Esophagus (tissue), 2 donors: Measurements from ENCODE around the gene NEK2. TPM values are rescaled to one million over a fixed set of nuclear protein-coding genes. Genes with fewer than 3 reads are reported as not detected.
A peak's percentile ranks its signal among the peaks of the same experiment; 100 is the strongest.

Experiments
- H3K27ac ChIP-seq, 2 donors: one replicate each; pipeline ENCODE4 v1.5.1; 2013; ENCODE audit warnings: low read depth in 2 of 2, mild to moderate bottlenecking in 2 of 2, inconsistent platforms in 1 of 2, low read length in 1 of 2, moderate library complexity in 1 of 2
- H3K27me3 ChIP-seq, 2 donors: one replicate each; pipeline ENCODE4 v1.6.1; 2013; ENCODE audit warnings: low read length in 2 of 2, control low read depth in 1 of 2, mild to moderate bottlenecking in 1 of 2; ENCODE audit not compliant: insufficient read depth in 2 of 2, control insufficient read depth in 1 of 2
- H3K36me3 ChIP-seq, 2 donors: one replicate each; pipeline ENCODE4 v1.6.1; 2013; ENCODE audit warnings: low read length in 1 of 2; ENCODE audit not compliant: control insufficient read depth in 2 of 2, insufficient read depth in 2 of 2
- H3K4me1 ChIP-seq, 2 donors: one replicate each; pipeline ENCODE4 v1.6.1; 2013; ENCODE audit warnings: low read length in 1 of 2; ENCODE audit not compliant: control insufficient read depth in 2 of 2, insufficient read depth in 2 of 2
- H3K4me3 ChIP-seq, 2 donors: one replicate each; pipeline ENCODE4 v1.5.1; 2013; ENCODE audit warnings: low read length in 2 of 2, mild to moderate bottlenecking in 2 of 2, low read depth in 1 of 2, moderate library complexity in 1 of 2
- H3K9me3 ChIP-seq, 2 donors: one replicate each; pipeline ENCODE4 v1.6.1; 2013; ENCODE audit warnings: mild to moderate bottlenecking in 2 of 2, low read depth in 1 of 2, low read length in 1 of 2, moderate library complexity in 1 of 2; ENCODE audit not compliant: control insufficient read depth in 2 of 2, insufficient read depth in 1 of 2
- WGBS, 2 donors: extraction: QIAGEN DNeasy Blood & Tissue Kit; methylation state at CpG; one replicate each; pipeline ENCODE4 v1.1.7; 2013; 5-methylcytosine and 5-hydroxymethylcytosine counted together
- polyA plus RNA-seq, 2 donors: library from polyadenylated mRNA; stranded (reverse); fragments of 200-250 nt; gene quantifications; one replicate each; pipeline ENCODE4 v1.2.3, GENCODE V29; 2013
- donor health status: healthy with polysubstance abuse.
- donor health status: Bipolar disorder and iron deficiency.

The NEK2 gene
- polyA plus RNA-seq, 2 donors: 4.7 to 6.7 TPM

DNA sequence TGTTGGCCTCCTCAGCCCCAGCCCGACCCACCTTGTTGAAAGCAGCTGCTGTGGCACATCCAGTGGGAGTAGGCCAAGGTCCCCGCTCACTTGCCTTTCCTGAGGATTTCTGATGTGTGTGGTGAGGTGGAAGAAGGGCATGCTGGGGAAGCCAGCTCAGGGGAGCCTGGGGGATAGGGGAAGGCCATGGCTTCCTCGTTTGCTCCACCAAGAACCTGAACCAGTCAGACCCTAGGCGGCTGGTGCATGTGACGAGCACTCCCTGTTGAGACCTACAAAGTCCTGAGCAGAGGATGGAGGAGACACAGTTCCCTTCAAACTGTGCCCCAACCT, 58.5 kb downstream of the NEK2 start:
- no peaks in the 10 kb centered on the region for H3K36me3 ChIP-seq
- H3K9me3 ChIP-seq: no peaks in the 10 kb centered on the region
- 92 to 94% methylated on average over 5 of the region's 5 CpGs for WGBS, 2 donors
- H3K4me3 ChIP-seq: no peak overlapping the region
- H3K4me1 ChIP-seq: peaks cover 0 to 9% of the 10 kb centered on the region in 2 donors
- H3K27me3 ChIP-seq: no peaks in the 10 kb centered on the region
- no peak overlapping the region for H3K27ac ChIP-seq

GRCh38 chr1:211616231-211616964, 59.0 kb downstream of the NEK2 start:
- no peaks in the 10 kb centered on the region for H3K27me3 ChIP-seq
- 63 to 74% methylated on average over 13 of the region's 13 CpGs for WGBS, 2 donors
- H3K36me3 ChIP-seq: no peaks in the 10 kb centered on the region
- peak overlapping the region in 1 of 2 donors; percentile 11 for H3K27ac ChIP-seq
- H3K4me3 ChIP-seq: no peak overlapping the region
- H3K9me3 ChIP-seq: no peaks in the 10 kb centered on the region
- H3K4me1 ChIP-seq: peaks cover 2 to 9% of the 10 kb centered on the region in 2 donors

GRCh38 chr1:211614615-211615014, 60.8 kb downstream of the NEK2 start:
- Histone ChIP-seq H3K27me3 (no peaks in the 10 kb centered on the region), H3K4me1 (peaks cover 5 to 9% of the 10 kb centered on the region in 2 donors), H3K9me3 (no peaks in the 10 kb centered on the region), H3K4me3 (no peak overlapping the region), H3K36me3 (no peaks in the 10 kb centered on the region), H3K27ac (no peak overlapping the region)
- WGBS, 2 donors: 81 to 88% methylated on average over 11 of the region's 11 CpGs

DNA sequence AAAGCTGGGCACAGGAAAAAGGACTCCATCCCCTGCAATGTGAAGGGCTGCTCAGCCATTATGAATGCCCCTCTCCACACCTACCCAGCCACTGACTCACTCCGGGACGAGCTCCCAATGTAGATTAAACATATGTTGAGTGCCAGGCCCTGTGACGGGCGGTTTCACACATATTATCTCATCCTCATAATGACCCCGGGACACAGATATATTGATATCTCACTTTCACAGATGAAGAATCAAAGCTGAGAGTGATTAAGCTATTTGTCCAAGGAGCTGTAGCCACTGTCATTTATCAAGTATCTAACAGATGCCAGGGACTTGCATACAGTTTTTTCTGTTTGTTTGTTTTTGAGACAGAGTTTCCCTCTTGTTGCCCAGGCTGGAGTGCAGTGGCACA, 61.5 kb downstream of the NEK2 start:
- H3K27ac ChIP-seq: no peak overlapping the region
- H3K4me1 ChIP-seq: peaks cover 5 to 7% of the 10 kb centered on the region in 2 donors
- no peaks in the 10 kb centered on the region for H3K9me3 ChIP-seq
- WGBS, 2 donors: 48 to 50% methylated on average over 5 of the region's 5 CpGs
- no peak overlapping the region for H3K4me3 ChIP-seq
- H3K36me3 ChIP-seq: no peaks in the 10 kb centered on the region
- no peaks in the 10 kb centered on the region for H3K27me3 ChIP-seq

DNA sequence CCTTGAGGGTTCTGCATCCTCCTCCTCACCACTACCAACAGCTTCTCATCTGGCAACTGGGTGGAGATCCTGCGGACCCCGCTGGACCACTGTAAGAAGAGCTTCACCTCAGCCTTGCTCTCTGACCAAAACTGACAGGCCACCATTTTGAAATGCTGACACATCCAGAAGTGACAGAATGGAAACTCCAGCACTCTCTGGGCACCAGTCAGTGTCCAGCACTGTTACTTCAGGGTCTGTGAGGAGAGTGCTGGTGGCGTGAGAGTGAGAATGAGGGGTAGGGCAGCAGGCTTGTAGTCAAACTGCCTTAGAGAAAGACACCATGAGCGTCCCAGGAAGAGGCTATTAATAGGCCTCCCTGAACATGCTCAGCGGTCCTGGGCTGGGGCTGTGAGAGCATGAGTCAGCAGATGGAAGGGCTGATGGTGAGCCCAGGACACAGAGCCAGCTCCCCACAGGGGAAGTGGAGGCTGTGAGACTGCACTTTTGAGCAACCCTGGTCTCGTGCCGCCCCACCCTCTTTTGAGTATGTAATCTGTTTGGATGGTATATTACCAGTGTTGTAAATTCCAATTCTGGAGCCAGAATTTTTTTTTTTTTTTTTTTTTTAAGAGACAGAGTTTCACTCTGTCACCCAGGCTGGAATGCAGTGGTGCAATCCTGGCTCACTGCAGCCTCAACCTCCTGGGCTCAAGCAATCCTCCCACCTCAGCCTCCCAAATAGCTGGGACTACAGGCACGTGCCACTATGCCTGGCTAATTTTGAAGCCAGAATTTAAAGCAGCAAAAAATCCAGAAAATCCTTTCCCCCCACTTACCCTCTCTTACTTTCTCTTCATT, 62.1 kb downstream of the NEK2 start:
- WGBS, 2 donors: 54 to 69% methylated on average over 8 of the region's 8 CpGs
- peaks cover 5 to 7% of the 10 kb centered on the region in 2 donors for H3K4me1 ChIP-seq

GRCh38 chr1:211612786-211613107, 62.7 kb downstream of the NEK2 start:
- Histone ChIP-seq H3K36me3 (no peaks in the 10 kb centered on the region), H3K4me3 (no peak overlapping the region), H3K9me3 (no peaks in the 10 kb centered on the region), H3K27ac (peak overlapping the region in 1 of 2 donors; percentile 57), H3K4me1 (peaks cover 5 to 7% of the 10 kb centered on the region in 2 donors), H3K27me3 (no peaks in the 10 kb centered on the region)
- WGBS, 2 donors: 84 to 94% methylated on average over 6 of the region's 6 CpGs

More for the DNA sequence above, 62.1 kb downstream of the NEK2 start:
- H3K36me3 ChIP-seq: no peaks in the 10 kb centered on the region
- no peaks in the 10 kb centered on the region for H3K27me3 ChIP-seq
- peak overlapping the region in 1 of 2 donors; percentile 57 for H3K27ac ChIP-seq
- no peaks in the 10 kb centered on the region for H3K9me3 ChIP-seq
- no peak overlapping the region for H3K4me3 ChIP-seq

Other genes starting within 250 kb of the NEK2 start
- under 1 TPM; 0.02 to 0.04 TPM for gene RD3, start 183.5 kb downstream of the NEK2 start, polyA plus RNA-seq
- gene SLC30A1, start 96.5 kb downstream of the NEK2 start, polyA plus RNA-seq: 1 to 10 TPM; 2.6 to 3.5 TPM
- 1 to 10 TPM; 3.1 to 3.7 TPM for gene LPGAT1, start 155.1 kb upstream of the NEK2 start, polyA plus RNA-seq